ENCODE results near the gene C11orf91. TPM values are rescaled to one million over a fixed set of nuclear protein-coding genes. Genes with fewer than 3 reads are reported as not detected.

C11orf91 gene
- total RNA-seq, 2 experiments from 2014 or later, result not detected

- Mint-ChIP-seq H3K9me3 (no peaks in the 10 kb centered on the region), H3K27ac (no peak overlapping the region), H3K4me1 (ENCODE audit: low read depth) (peaks cover 11% of the 10 kb centered on the region), H3K36me3 (ENCODE audit: low read depth) (no peaks in the 10 kb centered on the region), H3K4me3 (no peak overlapping the region), H3K27me3 (peaks cover 2% of the 10 kb centered on the region)
- DNase-seq, result no peak
- intact Hi-C loops (cut with micrococcal nuclease), result no loop called here
- CTCF ChIA-PET, result interaction anchor here (0.6 to 0.7 kb wide), 2 partner anchors 12 to 39 kb away, joined by 3 read pairs; no protein-coding TSS in a partner anchor
- ATAC-seq, result no peak
- no peak for TF ChIP-seq CTCF (IDR thresholded peaks at IDR 0.05)
- POLR2A ChIA-PET, result no interaction called here
Measured at GRCh38 chr11:33703788-33704187, 3.2 kb upstream of the C11orf91 start.

GRCh38 chr11:33703234-33703633, 2.6 kb upstream of the C11orf91 start:
- no peak for DNase-seq
- peaks cover 11% of the 10 kb centered on the region for H3K4me1 Mint-ChIP-seq (ENCODE audit: low read depth)
- intact Hi-C loops (cut with micrococcal nuclease), result no loop called here
- H3K36me3 Mint-ChIP-seq (ENCODE audit: low read depth), result no peaks in the 10 kb centered on the region
- no peak overlapping the region for H3K4me3 Mint-ChIP-seq
- H3K27ac Mint-ChIP-seq, result no peak overlapping the region
- CTCF ChIA-PET, result interaction anchor here (0.6 to 0.7 kb wide), 2 partner anchors 12 to 39 kb away, joined by 3 read pairs; no protein-coding TSS in a partner anchor
- H3K9me3 Mint-ChIP-seq, result no peaks in the 10 kb centered on the region
- no peak for ATAC-seq
- TF ChIP-seq CTCF (IDR thresholded peaks at IDR 0.05), result no peak
- H3K27me3 Mint-ChIP-seq, result peaks cover 3% of the 10 kb centered on the region
- POLR2A ChIA-PET, result interaction anchor here (0.8 kb wide), 1 partner anchor 11 kb away, joined by 3 read pairs; no protein-coding TSS in a partner anchor

GRCh38 chr11:33701302-33702230, 940 bp upstream of the C11orf91 start:
- ChIA-PET POLR2A (interaction anchor here (0.7 to 1.9 kb wide), 4 partner anchors 8 to 51 kb away, joined by 3 to 9 read pairs (median 4); partner anchors contain the start of gene CD59), CTCF (interaction anchor here (0.7 to 3.7 kb wide), 4 partner anchors 13 to 58 kb away, joined by 3 to 23 read pairs (median 9); no protein-coding TSS in a partner anchor)
- intact Hi-C loops (cut with micrococcal nuclease), result no loop called here
- peak overlapping the region; percentile 82 for H3K4me3 Mint-ChIP-seq
- peak overlapping the region; percentile 37 for H3K27ac Mint-ChIP-seq
- H3K27me3 Mint-ChIP-seq, result peaks cover 3% of the 10 kb centered on the region
- ATAC-seq, result no peak
- peaks cover 13% of the 10 kb centered on the region for H3K4me1 Mint-ChIP-seq (ENCODE audit: low read depth)
- H3K9me3 Mint-ChIP-seq, result no peaks in the 10 kb centered on the region
- no peaks in the 10 kb centered on the region for H3K36me3 Mint-ChIP-seq (ENCODE audit: low read depth)
- no peak for TF ChIP-seq CTCF (IDR thresholded peaks at IDR 0.05)
- no peak for DNase-seq

- intact Hi-C loops (cut with micrococcal nuclease), result no loop called here
- ATAC-seq (no peak), DNase-seq (no peak)
- no peak overlapping the region for H3K27ac Mint-ChIP-seq
- no peaks in the 10 kb centered on the region for H3K36me3 Mint-ChIP-seq (ENCODE audit: low read depth)
- POLR2A ChIA-PET, result interaction anchor here (0.7 to 1.6 kb wide), 4 partner anchors 13 to 430 kb away, joined by 3 to 6 read pairs (median 3); no protein-coding TSS in a partner anchor
- TF ChIP-seq CTCF (IDR thresholded peaks at IDR 0.05), result no peak
- H3K4me3 Mint-ChIP-seq, result peak overlapping the region; percentile 61
- H3K27me3 Mint-ChIP-seq, result peaks cover 7% of the 10 kb centered on the region
- H3K9me3 Mint-ChIP-seq, result no peaks in the 10 kb centered on the region
- CTCF ChIA-PET, result interaction anchor here (1.0 to 3.7 kb wide), 3 partner anchors 13 to 129 kb away, joined by 3 to 23 read pairs (median 4); no protein-coding TSS in a partner anchor
- H3K4me1 Mint-ChIP-seq (ENCODE audit: low read depth), result peaks cover 17% of the 10 kb centered on the region
Measured at GRCh38 chr11:33700063-33700501, 544 bp downstream of the C11orf91 start.
